Hepatocyte (in vitro differentiated cells): Measurements from ENCODE around the gene CHRNA4. TPM values are rescaled to one million over a fixed set of nuclear protein-coding genes. Genes with fewer than 3 reads are reported as not detected.

Experiments used
- DNase-seq: peaks from one replicate; pipeline ENCODE4 v3.0.0-alpha.2; 2016; ENCODE audit warnings: low spot score
- H2AFZ ChIP-seq: fragments of 200-600 bp; sonication (generic); 2 replicates; pipeline ENCODE4 v1.6.0; 2016; ENCODE audit warnings: antibody characterized with exemption, mild to moderate bottlenecking
- H3K27ac ChIP-seq: fragments of 200-600 bp; sonication (generic); 2 replicates; pipeline ENCODE4 v1.5.1; 2016; ENCODE audit warnings: mild to moderate bottlenecking
- H3K27me3 ChIP-seq: fragments of 200-600 bp; sonication (generic); 2 replicates; pipeline ENCODE4 v1.6.1; 2016
- H3K36me3 ChIP-seq: fragments of 200-600 bp; sonication (generic); replicated peaks from 2 replicates; pipeline ENCODE4 v1.5.1; 2016; ENCODE audit warnings: low read depth; ENCODE audit not compliant: insufficient read depth
- H3K4me1 ChIP-seq: fragments of 200-600 bp; sonication (generic); 2 replicates; pipeline ENCODE4 v1.5.1; 2016; ENCODE audit warnings: mild to moderate bottlenecking, moderate library complexity; ENCODE audit not compliant: insufficient read depth
- H3K4me2 ChIP-seq: fragments of 200-600 bp; sonication (generic); 2 replicates; pipeline ENCODE4 v1.6.0; 2016
- H3K4me3 ChIP-seq: fragments of 200-600 bp; sonication (generic); 2 replicates; pipeline ENCODE4 v1.5.1; 2016; ENCODE audit warnings: mild to moderate bottlenecking
- H3K79me2 ChIP-seq: fragments of 200-600 bp; sonication (generic); 2 replicates; pipeline ENCODE4 v1.6.0; 2017; ENCODE audit warnings: mild to moderate bottlenecking
- H3K9me2 ChIP-seq: fragments of 200-600 bp; sonication (generic); replicated peaks from 2 replicates; pipeline ENCODE4 v1.6.0; 2017; ENCODE audit warnings: mild to moderate bottlenecking; ENCODE audit not compliant: insufficient read depth
- H3K9me3 ChIP-seq: fragments of 200-600 bp; sonication (generic); 2 replicates; pipeline ENCODE4 v1.5.1; 2016; ENCODE audit warnings: low read depth, mild to moderate bottlenecking
- H4K20me1 ChIP-seq: fragments of 200-600 bp; sonication (generic); 2 replicates; pipeline ENCODE4 v1.6.0; 2016; ENCODE audit warnings: mild to moderate bottlenecking; ENCODE audit not compliant: insufficient read depth, poor library complexity, severe bottlenecking
- CTCF ChIP-seq: fragments of 200-600 bp; sonication (generic); IDR thresholded peaks from 2 replicates; pipeline ENCODE4 v1.5.1; 2016; ENCODE audit warnings: antibody characterized with exemption, mild to moderate bottlenecking; ENCODE audit not compliant: poor library complexity
- EZH2 ChIP-seq: fragments of 200-600 bp; sonication (generic); IDR thresholded peaks from 2 replicates; pipeline ENCODE4 v1.6.1; 2016; ENCODE audit warnings: antibody characterized with exemption, mild to moderate bottlenecking, borderline replicate concordance
- EZH2phosphoT487 ChIP-seq: fragments of 200-600 bp; sonication (generic); IDR thresholded peaks from one replicate; pipeline ENCODE4 v1.6.1; 2018; ENCODE audit warnings: antibody characterized with exemption, mild to moderate bottlenecking, low read depth, moderate library complexity; ENCODE audit not compliant: unreplicated experiment, severe bottlenecking
- WGBS: methylation state at CpG from one replicate; pipeline ENCODE4 v1.1.6; 2016; ENCODE audit warnings: low lambda C conversion rate; ENCODE audit errors: missing lambda C conversion rate; 5-methylcytosine and 5-hydroxymethylcytosine counted together
- polyA plus RNA-seq: library from polyadenylated mRNA; unstranded; fragments of >200 nt; fragmentation: Nextera tagmentation; extraction: Ambion mirVana; gene quantifications from 2 replicates; pipeline ENCODE4 v1.2.1, GENCODE V29; 2016
- total RNA-seq: library from RNA; depleted of rRNA; stranded (reverse); fragments of >200 nt; gene quantifications from 2 replicates; pipeline ENCODE4 v1.2.3, GENCODE V29; 2014

CHRNA4 gene
- total and polyA plus RNA-seq, 2 experiments from 2014 or later = 0.25 TPM; not detected in 1

GRCh38 chr20:63315240-63315689, 45.9 kb downstream of the CHRNA4 start:
- H3K4me2 ChIP-seq = no peak overlapping the region
- H3K9me3 ChIP-seq = no peaks in the 10 kb centered on the region
- no peaks in the 10 kb centered on the region for H4K20me1 ChIP-seq
- H3K79me2 ChIP-seq = no peaks in the 10 kb centered on the region
- H3K27ac ChIP-seq = no peak overlapping the region
- 76% methylated on average over 15 of the region's 15 CpGs for WGBS
- no peak for TF ChIP-seq CTCF
- TF ChIP-seq EZH2phosphoT487 = no peak
- TF ChIP-seq EZH2 = no peak
- H2AFZ ChIP-seq = no peak overlapping the region
- no peak overlapping the region for H3K4me3 ChIP-seq
- no peak for DNase-seq
- H3K27me3 ChIP-seq = no peaks in the 10 kb centered on the region
- H3K36me3 ChIP-seq = no peaks in the 10 kb centered on the region
- H3K9me2 ChIP-seq = no peaks in the 10 kb centered on the region
- H3K4me1 ChIP-seq = no peaks in the 10 kb centered on the region

- H3K4me3 ChIP-seq = no peak overlapping the region
- H3K36me3 ChIP-seq = no peaks in the 10 kb centered on the region
- H2AFZ ChIP-seq = no peak overlapping the region
- H4K20me1 ChIP-seq = no peaks in the 10 kb centered on the region
- H3K9me2 ChIP-seq = no peaks in the 10 kb centered on the region
- 92% methylated on average over 14 of the region's 21 CpGs for WGBS
- no peaks in the 10 kb centered on the region for H3K27me3 ChIP-seq
- H3K27ac ChIP-seq = no peak overlapping the region
- no peaks in the 10 kb centered on the region for H3K9me3 ChIP-seq
- H3K79me2 ChIP-seq = no peaks in the 10 kb centered on the region
- no peak for TF ChIP-seq CTCF
- TF ChIP-seq EZH2 = no peak
- TF ChIP-seq EZH2phosphoT487 = no peak
- DNase-seq = no peak
- no peaks in the 10 kb centered on the region for H3K4me1 ChIP-seq
- H3K4me2 ChIP-seq = no peak overlapping the region
These were observed 46.4 kb downstream of the CHRNA4 start for GRCh38 chr20:63314566-63315239.

- Histone ChIP-seq H3K36me3 (no peaks in the 10 kb centered on the region), H3K4me1 (no peaks in the 10 kb centered on the region), H3K4me2 (no peak overlapping the region), H3K27me3 (no peaks in the 10 kb centered on the region), H3K27ac (no peak overlapping the region), H3K79me2 (no peaks in the 10 kb centered on the region), H3K9me3 (no peaks in the 10 kb centered on the region), H3K9me2 (no peaks in the 10 kb centered on the region), H4K20me1 (no peaks in the 10 kb centered on the region), H3K4me3 (no peak overlapping the region), H2AFZ (no peak overlapping the region)
- WGBS = 88% methylated on average over 9 of the region's 9 CpGs
- no peak for DNase-seq
- TF ChIP-seq EZH2 (no peak), CTCF (no peak), EZH2phosphoT487 (no peak)
These were observed 47.1 kb downstream of the CHRNA4 start for GRCh38 chr20:63314015-63314471.
